ENCODE measurements around the gene KCNE2.

- TF ChIP-seq CTCF (IDR thresholded peaks at IDR 0.05): no peak
- TF ChIP-seq POLR2A (IDR thresholded peaks at IDR 0.05): no peak
Measured at GRCh38 chr21:34360488-34361241, 3.1 kb upstream of the KCNE2 start.

All from lower leg skin (tissue), 3 donors.